GM18499 (cell line): Measurements from ENCODE around the gene CMKLR1.

Source experiments
- ATAC-seq: cut with Tn5 transposase; IDR thresholded peaks from one replicate; pipeline ENCODE4 v1.9.1; 2021; ENCODE audit warnings: moderate number of reproducible peaks; ENCODE audit not compliant: insufficient read depth, unreplicated experiment

The CMKLR1 gene

GRCh38 chr12:108340037-108340436 lies 926 bp upstream of the CMKLR1 start:
- ATAC-seq = no peak

DNA sequence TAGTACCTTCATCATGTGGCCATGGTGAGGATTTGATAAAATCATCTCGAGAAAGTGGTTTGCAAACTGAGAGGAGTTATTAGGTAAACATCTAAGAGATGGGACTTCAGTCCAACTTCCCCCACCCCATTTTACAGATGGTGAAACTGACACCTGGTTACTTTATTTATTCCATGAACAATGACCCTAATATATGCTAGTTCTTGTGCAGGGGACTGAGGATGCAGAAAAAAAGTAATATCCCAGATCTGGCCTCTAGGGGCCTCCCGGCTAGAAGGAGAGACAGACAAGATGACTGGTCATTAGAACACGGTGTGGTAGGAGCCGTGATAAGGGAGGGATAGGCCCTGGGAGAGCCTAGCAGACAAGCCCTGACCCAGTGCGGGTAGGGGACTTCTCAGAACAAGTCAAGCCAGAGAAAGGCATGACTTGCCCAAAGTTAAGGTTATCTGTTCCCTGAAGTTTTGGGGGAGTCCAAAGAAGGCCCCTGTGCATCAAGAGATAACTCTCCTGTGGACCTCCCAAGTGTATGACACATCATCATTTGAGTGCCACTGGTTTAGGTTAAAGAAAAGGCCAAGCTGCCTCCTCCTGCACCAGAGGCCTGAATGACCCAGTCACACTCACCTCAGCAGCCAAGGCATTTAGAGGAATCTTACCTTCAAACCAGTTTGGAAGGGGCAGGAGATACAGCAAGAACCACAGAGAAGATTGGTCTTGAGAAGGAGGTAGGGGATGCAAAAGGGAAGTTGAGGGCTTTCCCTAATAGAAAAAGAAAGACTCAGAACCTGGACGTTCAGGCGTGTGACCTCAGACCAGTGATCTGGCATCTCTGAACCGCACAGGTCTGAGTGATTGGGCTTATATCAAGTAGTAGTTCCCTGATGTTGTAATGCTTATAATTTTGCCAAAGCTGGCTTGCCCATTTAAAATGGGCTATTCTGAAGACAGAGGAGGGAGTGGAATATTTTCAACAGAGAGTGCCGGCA lies 1.6 kb downstream of the CMKLR1 start:
- ATAC-seq = no peak

- peak; percentile 43 for ATAC-seq
Observed at GRCh38 chr12:108335349-108336119, 3.6 kb downstream of the CMKLR1 start.

DNA sequence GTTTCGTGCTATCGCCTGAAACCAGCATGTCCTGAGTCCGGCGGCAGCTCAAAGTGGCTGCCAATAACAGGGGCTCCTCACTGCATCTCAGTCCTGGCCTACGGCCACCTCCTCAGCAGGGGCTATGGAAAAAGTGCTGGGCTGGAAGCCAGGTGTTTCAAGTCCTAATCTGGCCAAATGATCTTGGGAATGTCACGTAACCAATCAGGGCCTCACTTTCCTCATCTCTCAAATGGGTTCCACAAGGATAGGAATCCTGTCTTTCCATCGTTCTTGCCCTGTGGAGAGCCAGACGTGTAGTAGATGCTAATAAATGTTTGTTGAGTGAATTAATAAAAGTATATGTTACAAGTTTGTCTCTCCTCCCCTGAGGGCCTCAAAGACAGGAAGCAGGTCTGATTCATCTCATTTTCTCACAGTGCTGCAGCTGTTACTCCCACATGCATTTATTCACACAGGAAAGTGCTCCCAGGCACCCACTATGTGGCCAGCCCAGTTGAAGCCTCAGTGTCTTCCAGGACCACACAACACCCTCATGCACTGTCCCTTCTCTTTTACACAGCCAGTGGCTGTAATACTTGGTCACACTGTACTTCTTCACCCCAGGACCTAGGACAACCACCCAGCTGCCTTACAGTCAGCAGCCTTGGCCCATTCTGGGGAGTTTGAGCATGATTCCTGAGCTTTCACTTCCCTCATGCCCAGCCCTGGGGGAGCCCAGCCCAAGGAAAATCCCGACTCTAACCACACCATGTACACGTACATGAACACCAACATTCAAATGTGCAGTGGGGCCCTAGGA lies 5.0 kb downstream of the CMKLR1 start:
- no peak for ATAC-seq

DNA sequence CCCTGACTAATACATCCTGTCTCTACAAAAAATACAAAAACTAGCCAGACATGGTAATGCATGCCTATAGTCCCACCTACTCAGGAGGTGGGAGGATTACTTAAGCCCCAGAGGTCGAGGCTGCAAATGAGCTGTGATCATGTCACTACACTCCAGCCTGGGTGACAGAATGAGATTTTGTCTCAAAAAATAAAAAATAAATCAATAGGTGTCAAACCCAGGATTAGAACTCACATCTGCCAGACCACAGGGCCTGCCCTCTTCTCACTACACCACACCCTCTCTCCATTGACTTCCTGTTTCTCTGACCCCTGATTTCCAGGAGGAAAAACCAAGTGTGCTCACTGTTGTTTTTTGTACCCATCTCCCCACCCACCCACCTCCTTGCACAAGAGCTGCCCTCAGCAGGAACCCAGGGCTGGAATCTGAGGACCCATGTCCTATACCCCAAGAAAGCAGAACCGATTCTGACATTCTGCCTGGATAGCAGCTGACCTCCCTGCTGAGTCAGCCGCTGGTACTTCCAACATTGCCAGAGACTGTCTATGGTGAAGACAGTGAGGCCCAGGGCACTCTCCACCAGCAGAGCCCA lies 6.2 kb downstream of the CMKLR1 start:
- no peak for ATAC-seq

GRCh38 chr12:108328420-108328819 lies 10.7 kb downstream of the CMKLR1 start:
- no peak for ATAC-seq

- no peak for ATAC-seq
Observed at GRCh38 chr12:108327621-108328344, 11.3 kb downstream of the CMKLR1 start.

- ATAC-seq = no peak
Observed at GRCh38 chr12:108326254-108326750, 12.8 kb downstream of the CMKLR1 start.

DNA sequence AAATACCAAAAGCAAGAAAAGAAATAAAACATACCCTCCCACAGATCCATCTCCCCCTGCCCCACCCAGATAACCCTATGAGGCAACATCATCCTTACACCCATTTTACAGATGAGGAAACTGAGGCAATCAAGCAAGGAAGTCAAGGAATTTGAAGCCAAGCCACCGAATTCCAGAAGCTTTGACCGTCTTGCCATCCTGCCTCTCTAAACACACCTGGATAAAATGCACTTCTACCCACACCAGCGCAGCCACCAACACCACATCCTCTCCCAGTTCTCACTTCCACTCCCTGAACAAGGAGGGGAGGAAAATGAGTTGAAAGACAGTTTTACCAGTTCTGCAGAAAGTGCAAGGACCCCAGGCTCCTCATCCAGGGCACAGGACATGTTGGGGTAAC lies 13.6 kb downstream of the CMKLR1 start:
- ATAC-seq = no peak

DNA sequence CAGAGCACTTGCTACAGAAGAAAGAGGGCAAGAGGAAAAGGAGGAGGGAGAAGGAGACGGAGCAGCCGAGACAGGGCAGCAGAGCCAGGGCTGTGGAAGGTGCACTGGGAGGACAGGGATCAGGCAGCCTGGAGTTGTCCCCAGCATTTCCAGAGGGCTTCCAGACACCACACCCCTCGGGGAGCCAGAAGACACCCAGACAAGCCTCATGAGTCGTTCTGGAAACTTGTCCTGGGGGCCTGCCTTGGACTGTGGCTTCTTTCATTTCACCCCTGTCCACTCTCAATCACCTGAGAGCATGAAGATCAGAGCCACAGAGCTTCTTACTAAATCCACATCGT lies 14.1 kb downstream of the CMKLR1 start:
- no peak for ATAC-seq

GRCh38 chr12:108324351-108325017 lies 14.6 kb downstream of the CMKLR1 start:
- ATAC-seq = no peak

DNA sequence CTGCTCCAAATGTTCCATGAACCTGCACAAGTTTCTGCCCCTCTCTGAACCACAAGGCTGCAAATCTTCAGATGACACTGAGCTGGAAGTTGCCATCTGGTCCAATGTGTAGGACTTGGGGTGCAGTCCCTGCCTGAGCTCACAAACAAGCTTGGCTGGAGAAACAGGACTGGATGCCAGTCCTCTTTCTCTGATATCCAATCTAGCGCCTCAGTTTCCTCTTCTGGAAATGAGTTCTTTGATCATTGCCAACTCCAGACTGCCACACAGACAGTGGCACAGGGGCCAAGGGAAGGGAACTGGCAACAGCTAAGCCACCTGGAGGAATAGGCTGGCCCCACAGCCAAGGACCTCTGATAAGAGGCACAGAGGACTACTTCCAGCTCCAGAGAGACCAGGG lies 15.5 kb downstream of the CMKLR1 start:
- no peak for ATAC-seq

DNA sequence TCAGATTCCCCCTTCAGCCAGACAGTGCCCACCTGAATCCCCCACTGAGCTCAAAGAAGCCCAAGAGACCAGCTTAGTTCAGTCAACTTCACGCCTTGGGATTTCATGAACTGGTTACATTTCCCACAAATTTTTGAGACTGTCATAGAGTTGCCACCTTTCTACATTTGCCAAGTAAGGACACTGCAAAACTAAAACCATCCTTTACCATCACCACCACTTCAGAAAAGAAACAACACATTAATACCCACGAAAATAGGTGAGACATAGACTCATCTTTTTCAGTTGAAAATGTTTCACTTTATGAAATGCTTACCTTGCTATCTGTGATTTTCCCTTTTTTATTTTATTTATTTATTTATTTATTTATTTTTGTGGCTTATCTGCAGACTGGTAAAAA lies 16.1 kb downstream of the CMKLR1 start:
- ATAC-seq = no peak

- no peak for ATAC-seq
Observed at GRCh38 chr12:108321688-108322087, 17.4 kb downstream of the CMKLR1 start.

GRCh38 chr12:108320507-108321293 lies 18.4 kb downstream of the CMKLR1 start:
- ATAC-seq = no peak

DNA sequence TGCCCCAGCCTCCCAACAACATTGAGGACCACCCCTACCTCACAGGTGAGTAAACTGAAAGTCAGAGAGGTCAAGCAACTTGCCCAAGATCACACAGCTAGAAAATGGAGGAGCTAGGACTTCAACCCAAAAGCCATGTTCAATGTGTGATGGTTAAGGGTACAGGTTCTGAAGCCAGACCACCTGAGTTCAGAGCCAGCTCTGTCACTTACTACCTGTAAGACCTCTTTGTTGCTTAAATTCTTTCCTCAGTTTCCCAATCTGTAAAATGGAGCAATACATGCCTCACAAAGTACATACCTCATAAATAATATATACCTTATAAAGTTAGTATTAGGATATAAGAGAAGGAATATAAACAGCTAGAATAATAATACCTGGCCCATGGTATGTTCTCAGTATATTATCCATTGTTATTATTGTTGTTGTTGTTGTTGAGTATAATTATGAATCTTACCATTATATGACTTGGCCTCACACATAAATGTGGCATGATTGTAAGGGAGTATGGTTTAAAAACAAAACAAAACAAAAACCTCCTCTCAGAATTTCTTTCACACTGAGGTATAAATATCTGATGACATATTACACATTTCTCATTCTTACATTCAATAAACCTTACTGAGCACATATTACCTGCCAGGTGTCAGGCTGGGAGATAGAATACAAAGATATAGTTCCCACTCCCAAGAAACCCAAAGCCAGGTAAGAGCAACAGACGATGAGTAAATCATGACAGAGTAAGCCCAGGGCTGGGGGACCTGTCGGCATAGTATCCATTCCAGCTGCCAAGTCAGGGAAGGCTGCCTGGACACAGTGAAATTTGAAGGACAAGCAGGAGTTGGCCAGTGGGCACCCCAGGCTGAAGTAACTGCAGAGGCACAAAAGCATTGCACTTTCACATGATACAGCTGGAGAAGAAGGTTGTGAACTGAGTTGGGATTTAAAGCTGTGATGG lies 19.6 kb downstream of the CMKLR1 start:
- no peak for ATAC-seq
